Breast epithelium (tissue), 3 donors: ENCODE data around the gene ZNF496.

Experiments
- POLR2A ChIP-seq: fragments of 450-650 bp; IDR thresholded peaks from one replicate; pipeline ENCODE4 v1.6.1; 2016; ENCODE audit warnings: antibody characterized with exemption, mild to moderate bottlenecking, moderate library complexity
- TF ChIP-seq, protein P1 (sequence below), 3 donors: fragments of 450-650 bp; IDR thresholded peaks; one replicate each; pipeline ENCODE4 v1.5.1; 2016 to 2017; ENCODE audit warnings: antibody characterized with exemption in 3 of 3, mild to moderate bottlenecking in 3 of 3, moderate library complexity in 3 of 3

DNA sequence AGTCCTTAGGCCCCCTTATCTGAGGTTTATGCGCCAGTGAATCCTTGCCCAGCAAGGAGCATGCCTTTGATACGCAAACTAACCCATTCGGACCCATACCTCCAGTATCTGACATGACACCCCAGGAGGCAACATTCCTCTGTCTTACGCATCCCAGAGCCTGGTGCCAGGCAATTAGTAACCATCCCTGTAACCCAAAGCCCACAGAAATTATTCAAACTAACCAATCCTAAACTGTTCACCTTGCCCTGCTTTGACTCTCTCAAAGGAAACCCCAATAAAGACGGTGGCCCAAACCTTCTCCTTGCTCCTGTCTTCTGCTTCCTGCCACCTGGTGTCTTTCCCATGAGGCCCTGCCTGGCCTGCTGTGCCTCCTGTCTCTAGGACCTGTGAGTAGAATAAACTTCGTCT lies 36.4 kb downstream of the ZNF496 start:
- TF ChIP-seq POLR2A, result no peak
- TF ChIP-seq, protein P1, sequence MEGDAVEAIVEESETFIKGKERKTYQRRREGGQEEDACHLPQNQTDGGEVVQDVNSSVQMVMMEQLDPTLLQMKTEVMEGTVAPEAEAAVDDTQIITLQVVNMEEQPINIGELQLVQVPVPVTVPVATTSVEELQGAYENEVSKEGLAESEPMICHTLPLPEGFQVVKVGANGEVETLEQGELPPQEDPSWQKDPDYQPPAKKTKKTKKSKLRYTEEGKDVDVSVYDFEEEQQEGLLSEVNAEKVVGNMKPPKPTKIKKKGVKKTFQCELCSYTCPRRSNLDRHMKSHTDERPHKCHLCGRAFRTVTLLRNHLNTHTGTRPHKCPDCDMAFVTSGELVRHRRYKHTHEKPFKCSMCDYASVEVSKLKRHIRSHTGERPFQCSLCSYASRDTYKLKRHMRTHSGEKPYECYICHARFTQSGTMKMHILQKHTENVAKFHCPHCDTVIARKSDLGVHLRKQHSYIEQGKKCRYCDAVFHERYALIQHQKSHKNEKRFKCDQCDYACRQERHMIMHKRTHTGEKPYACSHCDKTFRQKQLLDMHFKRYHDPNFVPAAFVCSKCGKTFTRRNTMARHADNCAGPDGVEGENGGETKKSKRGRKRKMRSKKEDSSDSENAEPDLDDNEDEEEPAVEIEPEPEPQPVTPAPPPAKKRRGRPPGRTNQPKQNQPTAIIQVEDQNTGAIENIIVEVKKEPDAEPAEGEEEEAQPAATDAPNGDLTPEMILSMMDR (IDR thresholded peaks at IDR 0.05), result no peak
